ENCODE results near the gene RYR2.
A peak's percentile ranks its signal among the peaks of the same experiment; 100 is the strongest.

Gene RYR2

GRCh38 chr1:237205400-237206064, 163.5 kb downstream of the RYR2 start:
- DNase-seq (ENCODE audit: low spot score) (no peak), ATAC-seq (ENCODE audit: low read depth) (peak; percentile 29; the same call in 1 of the 3 replicates)
- Histone ChIP-seq H3K4me3 (ENCODE audit: severe bottlenecking) (no peak overlapping the region), H3K27me3 (ENCODE audit: insufficient read depth, poor library complexity, severe bottlenecking) (no peaks in the 10 kb centered on the region), H3K36me3 (ENCODE audit: low read depth) (no peaks in the 10 kb centered on the region), H3K27ac (ENCODE audit: poor library complexity, severe bottlenecking) (no peak overlapping the region), H3K9me3 (ENCODE audit: severe bottlenecking) (no peaks in the 10 kb centered on the region), H3K4me1 (ENCODE audit: insufficient read depth, poor library complexity, severe bottlenecking) (no peaks in the 10 kb centered on the region)
- no peak for TF ChIP-seq CTCF (IDR thresholded peaks at IDR 0.05; ENCODE audit: poor library complexity, severe bottlenecking)

- Histone ChIP-seq H3K27ac (ENCODE audit: poor library complexity, severe bottlenecking) (no peak overlapping the region), H3K27me3 (ENCODE audit: insufficient read depth, poor library complexity, severe bottlenecking) (no peaks in the 10 kb centered on the region), H3K36me3 (ENCODE audit: low read depth) (no peaks in the 10 kb centered on the region), H3K4me3 (ENCODE audit: severe bottlenecking) (no peak overlapping the region), H3K4me1 (ENCODE audit: insufficient read depth, poor library complexity, severe bottlenecking) (no peaks in the 10 kb centered on the region), H3K9me3 (ENCODE audit: severe bottlenecking) (no peaks in the 10 kb centered on the region)
- DNase-seq (ENCODE audit: low spot score) (no peak), ATAC-seq (ENCODE audit: low read depth) (no peak)
- no peak for TF ChIP-seq CTCF (IDR thresholded peaks at IDR 0.05; ENCODE audit: poor library complexity, severe bottlenecking)
Measured at GRCh38 chr1:237206065-237206414, 164.1 kb downstream of the RYR2 start.

- Histone ChIP-seq H3K4me3 (ENCODE audit: severe bottlenecking) (no peak overlapping the region), H3K27ac (ENCODE audit: poor library complexity, severe bottlenecking) (no peak overlapping the region), H3K36me3 (ENCODE audit: low read depth) (no peaks in the 10 kb centered on the region), H3K4me1 (ENCODE audit: insufficient read depth, poor library complexity, severe bottlenecking) (no peaks in the 10 kb centered on the region), H3K9me3 (ENCODE audit: severe bottlenecking) (no peaks in the 10 kb centered on the region), H3K27me3 (ENCODE audit: insufficient read depth, poor library complexity, severe bottlenecking) (no peaks in the 10 kb centered on the region)
- TF ChIP-seq CTCF (IDR thresholded peaks at IDR 0.05; ENCODE audit: poor library complexity, severe bottlenecking), result no peak
- no peak for DNase-seq (ENCODE audit: low spot score)
- no peak for ATAC-seq (ENCODE audit: low read depth)
Measured at GRCh38 chr1:237211031-237211430, 169.0 kb downstream of the RYR2 start.

- H3K4me1 ChIP-seq (ENCODE audit: insufficient read depth, poor library complexity, severe bottlenecking), result no peaks in the 10 kb centered on the region
- no peaks in the 10 kb centered on the region for H3K27me3 ChIP-seq (ENCODE audit: insufficient read depth, poor library complexity, severe bottlenecking)
- no peak for DNase-seq (ENCODE audit: low spot score)
- ATAC-seq (ENCODE audit: low read depth), result no peak
- no peak overlapping the region for H3K27ac ChIP-seq (ENCODE audit: poor library complexity, severe bottlenecking)
- H3K9me3 ChIP-seq (ENCODE audit: severe bottlenecking), result no peaks in the 10 kb centered on the region
- no peaks in the 10 kb centered on the region for H3K36me3 ChIP-seq (ENCODE audit: low read depth)
- TF ChIP-seq CTCF (IDR thresholded peaks at IDR 0.05; ENCODE audit: poor library complexity, severe bottlenecking), result no peak
- no peak overlapping the region for H3K4me3 ChIP-seq (ENCODE audit: severe bottlenecking)
Measured at GRCh38 chr1:237211540-237211939, 169.6 kb downstream of the RYR2 start.
